Thyroid gland (tissue), 4 donors: Measurements from ENCODE around the gene UGT2B10.

Experiments used
- POLR2A ChIP-seq, 2 donors: fragments of 450-650 bp; IDR thresholded peaks; one replicate each; pipeline ENCODE4 v1.6.1; 2017; ENCODE audit warnings: antibody characterized with exemption in 2 of 2, mild to moderate bottlenecking in 2 of 2, moderate library complexity in 1 of 2
- TF ChIP-seq, protein P1 (sequence below), 6 experiments: fragments of 200-600 bp in 3 of 6; fragments of 450-650 bp in 3 of 6; sonication (generic) in 3 of 6; IDR thresholded peaks; one replicate each; pipeline ENCODE4 v1.5.1; 2016 to 2019; ENCODE audit warnings: antibody characterized with exemption in 6 of 6, mild to moderate bottlenecking in 2 of 6, inconsistent platforms in 1 of 6, moderate library complexity in 1 of 6

DNA sequence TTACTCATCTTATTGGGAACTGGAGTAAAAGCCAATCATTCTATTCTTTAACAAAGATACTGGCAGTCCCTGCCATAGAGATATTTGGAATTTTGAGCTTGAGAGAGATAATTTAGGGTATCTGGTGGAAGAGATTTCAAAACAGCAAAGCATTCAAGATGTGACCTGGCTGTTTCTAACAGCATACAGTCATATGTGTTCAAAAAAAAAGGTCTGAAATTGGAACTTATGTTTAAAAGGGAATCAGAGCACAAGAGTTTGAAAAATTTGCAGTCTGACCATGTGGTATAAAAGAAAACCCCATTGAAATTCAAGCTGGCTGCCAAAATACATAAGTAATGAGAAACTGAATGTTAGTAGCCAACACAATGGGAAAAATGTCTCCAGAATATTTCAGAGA lies 42.2 kb downstream of the UGT2B10 start:
- TF ChIP-seq, protein P1, sequence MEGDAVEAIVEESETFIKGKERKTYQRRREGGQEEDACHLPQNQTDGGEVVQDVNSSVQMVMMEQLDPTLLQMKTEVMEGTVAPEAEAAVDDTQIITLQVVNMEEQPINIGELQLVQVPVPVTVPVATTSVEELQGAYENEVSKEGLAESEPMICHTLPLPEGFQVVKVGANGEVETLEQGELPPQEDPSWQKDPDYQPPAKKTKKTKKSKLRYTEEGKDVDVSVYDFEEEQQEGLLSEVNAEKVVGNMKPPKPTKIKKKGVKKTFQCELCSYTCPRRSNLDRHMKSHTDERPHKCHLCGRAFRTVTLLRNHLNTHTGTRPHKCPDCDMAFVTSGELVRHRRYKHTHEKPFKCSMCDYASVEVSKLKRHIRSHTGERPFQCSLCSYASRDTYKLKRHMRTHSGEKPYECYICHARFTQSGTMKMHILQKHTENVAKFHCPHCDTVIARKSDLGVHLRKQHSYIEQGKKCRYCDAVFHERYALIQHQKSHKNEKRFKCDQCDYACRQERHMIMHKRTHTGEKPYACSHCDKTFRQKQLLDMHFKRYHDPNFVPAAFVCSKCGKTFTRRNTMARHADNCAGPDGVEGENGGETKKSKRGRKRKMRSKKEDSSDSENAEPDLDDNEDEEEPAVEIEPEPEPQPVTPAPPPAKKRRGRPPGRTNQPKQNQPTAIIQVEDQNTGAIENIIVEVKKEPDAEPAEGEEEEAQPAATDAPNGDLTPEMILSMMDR (IDR thresholded peaks at IDR 0.05), result no peak
- TF ChIP-seq POLR2A (IDR thresholded peaks at IDR 0.05), result no peak
